ENCODE measurements around the gene PTPRM.

GRCh38 chr18:7558769-7559168 lies 8.3 kb upstream of the PTPRM start:
- no peak for TF ChIP-seq POLR2AphosphoS5 (IDR thresholded peaks at IDR 0.05)
- no peak for TF ChIP-seq POLR2A (IDR thresholded peaks at IDR 0.05; ENCODE audit: low read depth)

Measured in esophagus muscularis mucosa (tissue), 2 donors.